ENCODE results near the gene FOXO3B.
"Not testable (repeated sequence)": the region's sequence is repeated elsewhere in the genome, so short reads cannot be mapped to it uniquely, and the experiment has no call there.

FOXO3B gene

GRCh38 chr17:18681767-18682571 lies at the start of gene FOXO3B:
TSS of gene FOXO3B (minus strand) at chr17:18682314. CDS start at chr17:18681651, 663 bp downstream.
- DNase-seq = peak; percentile 81

GRCh38 chr17:18723509-18723908 lies 41.4 kb upstream of the FOXO3B start:
- not testable (repeated sequence) for DNase-seq

GRCh38 chr17:18722612-18723011 lies 40.5 kb upstream of the FOXO3B start:
- not testable (repeated sequence) for DNase-seq

GRCh38 chr17:18721775-18722547 lies 39.8 kb upstream of the FOXO3B start:
- DNase-seq = not testable (repeated sequence)

- DNase-seq = not testable (repeated sequence)
Observed at GRCh38 chr17:18719428-18720110, 37.5 kb upstream of the FOXO3B start.

- not testable (repeated sequence) for DNase-seq
Observed at GRCh38 chr17:18718643-18719427, 36.7 kb upstream of the FOXO3B start.

GRCh38 chr17:18712354-18712999 lies 30.4 kb upstream of the FOXO3B start:
- DNase-seq = peak; percentile 76

GRCh38 chr17:18708215-18708614 lies 26.1 kb upstream of the FOXO3B start:
- DNase-seq = not testable (repeated sequence)

GRCh38 chr17:18705955-18706354 lies 23.8 kb upstream of the FOXO3B start:
- DNase-seq = not testable (repeated sequence)

GRCh38 chr17:18698473-18699103 lies 16.5 kb upstream of the FOXO3B start:
- not testable (repeated sequence) for DNase-seq

GRCh38 chr17:18695143-18695542 lies 13.0 kb upstream of the FOXO3B start:
- not testable (repeated sequence) for DNase-seq

- not testable (repeated sequence) for DNase-seq
Observed at GRCh38 chr17:18682668-18683067, 554 bp upstream of the FOXO3B start.

- DNase-seq = not testable (repeated sequence)
Observed at GRCh38 chr17:18677381-18677780, 4.7 kb downstream of the FOXO3B start.

- DNase-seq = not testable (repeated sequence)
Observed at GRCh38 chr17:18676928-18677327, 5.2 kb downstream of the FOXO3B start.

GRCh38 chr17:18672395-18673227 lies 9.5 kb downstream of the FOXO3B start:
- DNase-seq = not testable (repeated sequence)

GRCh38 chr17:18668625-18669024 lies 13.5 kb downstream of the FOXO3B start:
- not testable (repeated sequence) for DNase-seq

GRCh38 chr17:18667535-18667934 lies 14.6 kb downstream of the FOXO3B start:
- DNase-seq = not testable (repeated sequence)

GRCh38 chr17:18666326-18666725 lies 15.8 kb downstream of the FOXO3B start:
- not testable (repeated sequence) for DNase-seq

GRCh38 chr17:18661924-18662624 lies 20.0 kb downstream of the FOXO3B start:
- DNase-seq = not testable (repeated sequence)

- DNase-seq = not testable (repeated sequence)
Observed at GRCh38 chr17:18650094-18650493, 32.0 kb downstream of the FOXO3B start.
